Vagina (tissue), 2 donors: ENCODE measurements around the gene MEIS1. TPM values are rescaled to one million over a fixed set of nuclear protein-coding genes. Genes with fewer than 3 reads are reported as not detected.
"Not testable (repeated sequence)": the region's sequence is repeated elsewhere in the genome, so short reads cannot be mapped to it uniquely, and the experiment has no call there.

Experiments used
- DNase-seq, 2 donors: peaks; one replicate each; pipeline ENCODE4 v3.0.0-alpha.2; 2017; ENCODE audit errors: extremely low spot score in 2 of 2
- H3K27ac ChIP-seq: fragments of 200-600 bp; sonication (generic); one replicate; pipeline ENCODE4 v1.5.1; 2019
- H3K27me3 ChIP-seq: fragments of 200-600 bp; sonication (generic); one replicate; pipeline ENCODE4 v1.5.1; 2019
- H3K36me3 ChIP-seq, 2 donors: fragments of 200-600 bp; sonication (generic); one replicate each; pipeline ENCODE4 v1.5.1; 2017 to 2019
- H3K4me1 ChIP-seq: fragments of 200-600 bp; sonication (generic); one replicate; pipeline ENCODE4 v1.5.1; 2019
- H3K4me3 ChIP-seq, 2 donors: fragments of 200-600 bp; sonication (generic); 1 replicate in 1 of 2; 2 replicates in 1 of 2; pipeline ENCODE4 v1.5.1; 2016 to 2019
- H3K9me3 ChIP-seq: fragments of 200-600 bp; sonication (generic); one replicate; pipeline ENCODE4 v1.5.1; 2019
- POLR2A ChIP-seq, 2 donors: fragments of 450-650 bp; IDR thresholded peaks; one replicate each; pipeline ENCODE4 v1.6.1; 2017; ENCODE audit warnings: antibody characterized with exemption in 2 of 2, mild to moderate bottlenecking in 2 of 2, moderate library complexity in 2 of 2
- POLR2AphosphoS5 ChIP-seq, 2 donors: sonication (generic); formaldehyde crosslinking; IDR thresholded peaks; one replicate each; pipeline ENCODE4 v1.9.0; 2017; ENCODE audit warnings: antibody characterized with exemption in 2 of 2, mild to moderate bottlenecking in 2 of 2, low read depth in 1 of 2; ENCODE audit not compliant: insufficient read depth in 1 of 2
- intact Hi-C: fragments of 100-400 bp; cut with DNase I; formaldehyde crosslinking; loops from one replicate; pipeline ENCODE4 v1.15.1; 2023
- total RNA-seq: library from RNA; depleted of rRNA; stranded (reverse); fragments of >200 nt; gene quantifications from one replicate; pipeline ENCODE4 v1.2.3, GENCODE V29; 2016
- TF ChIP-seq, protein P1 (sequence below), 3 experiments: fragments of 450-650 bp in 2 of 3; fragments of 200-600 bp in 1 of 3; sonication (generic) in 1 of 3; IDR thresholded peaks; one replicate each; pipeline ENCODE4 v1.5.1; 2017 to 2019; ENCODE audit warnings: antibody characterized with exemption in 3 of 3, mild to moderate bottlenecking in 2 of 3, moderate library complexity in 2 of 3

Gene MEIS1
- 80.5 TPM for total RNA-seq

DNA sequence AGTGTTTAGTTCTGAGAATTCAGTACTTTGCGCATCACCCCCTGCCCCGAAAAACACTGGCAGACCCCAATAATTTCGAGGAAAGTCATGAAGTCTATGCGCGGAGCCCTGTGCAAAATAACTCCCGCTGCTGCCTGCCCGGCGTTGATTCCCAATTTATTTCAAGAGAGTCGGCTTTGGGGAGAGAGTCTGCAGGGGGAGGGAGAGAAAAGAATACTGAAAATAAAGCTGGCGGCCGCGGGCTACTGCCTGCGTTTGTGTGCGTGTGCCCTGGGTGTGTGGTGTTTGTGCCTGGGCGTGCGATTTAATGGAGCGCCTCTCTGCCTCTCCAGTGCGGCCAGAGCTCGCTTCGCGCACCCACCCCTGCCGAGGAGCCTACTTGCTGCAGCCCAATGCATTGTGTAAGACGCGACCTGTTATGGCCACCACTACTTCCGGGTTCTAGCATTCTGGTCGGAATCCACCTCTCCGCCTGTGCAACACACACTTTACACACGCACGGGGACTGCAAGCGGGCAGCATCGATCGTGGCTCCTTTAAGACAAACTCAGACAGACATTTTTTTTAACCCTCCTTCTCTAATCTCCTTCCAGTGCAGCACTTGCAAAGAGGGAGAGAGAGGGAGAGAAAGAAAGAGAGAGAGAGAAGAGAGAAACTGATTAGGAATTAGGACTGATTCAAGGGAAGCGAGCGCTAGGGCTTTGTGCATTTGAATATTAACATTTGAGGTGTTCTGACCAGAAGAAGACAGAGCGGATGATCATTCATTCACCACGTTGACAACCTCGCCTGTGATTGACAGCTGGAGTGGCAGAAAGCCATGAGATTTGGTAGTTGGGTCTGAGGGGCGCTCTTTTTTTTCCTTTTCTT is at the start of gene MEIS1:
Gene MEIS1, plus strand, starts transcription at position 447 of the 870 bp plus-strand sequence. CDS start 732 bp downstream, outside the sequence.
- peaks cover 0 to 2% of the 10 kb centered on the region in 2 donors for H3K36me3 ChIP-seq
- DNase-seq, result peak in 1 of 2 donors; percentile 99
- intact Hi-C loops, result loop anchor here (5.0 kb wide), 2 partner anchors 1217 to 1407 kb away; no protein-coding TSS in a partner anchor
- peak within 1 kb of the TSS; percentile 98 for H3K27ac ChIP-seq
- no peaks in the 10 kb centered on the region for H3K27me3 ChIP-seq
- peaks cover 6% of the 10 kb centered on the region for H3K4me1 ChIP-seq
- H3K9me3 ChIP-seq, result no peaks in the 10 kb centered on the region
- peak within 1 kb of the TSS; percentile 72 to 77 for H3K4me3 ChIP-seq
- TF ChIP-seq, protein P1, sequence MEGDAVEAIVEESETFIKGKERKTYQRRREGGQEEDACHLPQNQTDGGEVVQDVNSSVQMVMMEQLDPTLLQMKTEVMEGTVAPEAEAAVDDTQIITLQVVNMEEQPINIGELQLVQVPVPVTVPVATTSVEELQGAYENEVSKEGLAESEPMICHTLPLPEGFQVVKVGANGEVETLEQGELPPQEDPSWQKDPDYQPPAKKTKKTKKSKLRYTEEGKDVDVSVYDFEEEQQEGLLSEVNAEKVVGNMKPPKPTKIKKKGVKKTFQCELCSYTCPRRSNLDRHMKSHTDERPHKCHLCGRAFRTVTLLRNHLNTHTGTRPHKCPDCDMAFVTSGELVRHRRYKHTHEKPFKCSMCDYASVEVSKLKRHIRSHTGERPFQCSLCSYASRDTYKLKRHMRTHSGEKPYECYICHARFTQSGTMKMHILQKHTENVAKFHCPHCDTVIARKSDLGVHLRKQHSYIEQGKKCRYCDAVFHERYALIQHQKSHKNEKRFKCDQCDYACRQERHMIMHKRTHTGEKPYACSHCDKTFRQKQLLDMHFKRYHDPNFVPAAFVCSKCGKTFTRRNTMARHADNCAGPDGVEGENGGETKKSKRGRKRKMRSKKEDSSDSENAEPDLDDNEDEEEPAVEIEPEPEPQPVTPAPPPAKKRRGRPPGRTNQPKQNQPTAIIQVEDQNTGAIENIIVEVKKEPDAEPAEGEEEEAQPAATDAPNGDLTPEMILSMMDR (IDR thresholded peaks at IDR 0.05), result peak in 1 of 3 experiments; percentile 15
- TF ChIP-seq POLR2A (IDR thresholded peaks at IDR 0.05), result peak in 1 of 2 donors; percentile 96
- TF ChIP-seq POLR2AphosphoS5 (IDR thresholded peaks at IDR 0.05; ENCODE audit: insufficient read depth in 1 of 2, low read depth in 1 of 2), result peak; percentile 95 to 97

DNA sequence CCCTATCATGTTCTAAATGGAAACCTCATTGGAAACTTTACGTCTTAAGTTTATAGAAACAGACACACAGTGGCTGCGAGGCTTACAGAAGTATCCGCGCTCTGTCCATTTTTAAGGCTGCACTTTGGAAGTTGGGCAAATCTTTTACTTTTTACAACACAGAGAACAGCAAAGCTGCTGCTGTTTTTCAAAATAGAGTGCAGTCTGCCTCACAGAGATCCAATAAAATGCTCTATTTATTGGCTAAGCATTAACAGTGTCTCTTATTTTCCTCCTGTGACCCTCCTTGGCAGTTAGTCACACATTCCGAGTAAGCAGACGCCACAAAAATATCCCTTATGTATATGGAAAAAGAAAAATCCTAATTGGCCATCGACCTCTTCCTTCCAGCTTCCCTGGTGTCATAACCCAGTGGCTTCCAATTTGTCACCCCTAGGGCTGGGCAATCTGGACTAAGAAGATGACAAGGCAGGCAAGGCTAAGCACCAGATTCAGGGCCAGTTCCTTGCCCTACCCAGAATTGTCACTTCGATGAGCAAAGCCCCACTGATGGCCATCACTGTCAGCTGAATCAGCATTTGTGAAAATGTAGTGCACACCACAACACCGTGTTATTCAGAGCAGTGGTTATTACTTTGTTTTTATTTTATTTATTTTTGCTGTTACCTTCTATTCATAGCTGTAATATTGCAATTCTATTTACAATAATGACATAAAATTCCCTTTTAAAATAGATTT is 47.7 kb upstream of the MEIS1 start:
- TF ChIP-seq, protein P1 (IDR thresholded peaks at IDR 0.05), result no peak
- TF ChIP-seq POLR2A (IDR thresholded peaks at IDR 0.05) (no peak), POLR2AphosphoS5 (IDR thresholded peaks at IDR 0.05; ENCODE audit: insufficient read depth in 1 of 2, low read depth in 1 of 2) (no peak)
- H3K36me3 ChIP-seq, result no peaks in the 10 kb centered on the region
- no peak for DNase-seq
- intact Hi-C loops, result no loop called here
- no peaks in the 10 kb centered on the region for H3K9me3 ChIP-seq
- peaks cover 39% of the 10 kb centered on the region for H3K4me1 ChIP-seq
- H3K27me3 ChIP-seq, result no peaks in the 10 kb centered on the region
- H3K27ac ChIP-seq, result peak overlapping the region; percentile 9
- H3K4me3 ChIP-seq, result no peak overlapping the region

DNA sequence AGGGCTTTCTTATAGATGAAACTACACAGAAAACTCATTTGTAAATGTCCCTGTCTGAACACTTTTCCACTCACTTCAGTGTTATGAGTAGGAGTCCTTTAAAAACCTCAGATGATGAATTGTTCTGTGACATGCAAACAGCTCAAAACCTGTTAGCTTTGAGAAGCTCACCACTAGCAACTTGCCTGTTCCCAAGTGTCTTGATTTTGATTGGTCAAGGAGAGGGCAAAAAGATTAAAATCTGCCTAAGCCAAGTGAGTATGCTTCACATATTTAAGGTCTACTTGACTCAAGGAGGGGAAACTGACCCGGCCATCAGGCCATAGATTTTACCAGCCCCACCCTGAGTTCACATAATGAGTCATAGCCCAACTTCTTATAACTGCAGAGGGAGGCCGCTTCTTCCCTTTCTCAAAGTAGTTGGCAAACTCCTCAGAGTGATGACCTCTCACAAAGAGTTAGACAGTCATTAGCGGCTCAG is 45.2 kb upstream of the MEIS1 start:
- intact Hi-C loops, result no loop called here
- Histone ChIP-seq H3K36me3 (no peaks in the 10 kb centered on the region), H3K9me3 (no peaks in the 10 kb centered on the region), H3K27ac (peak overlapping the region; percentile 68), H3K4me3 (no peak overlapping the region), H3K27me3 (no peaks in the 10 kb centered on the region), H3K4me1 (peaks cover 39% of the 10 kb centered on the region)
- DNase-seq, result no peak
- no peak for TF ChIP-seq POLR2AphosphoS5 (IDR thresholded peaks at IDR 0.05; ENCODE audit: insufficient read depth in 1 of 2, low read depth in 1 of 2)
- TF ChIP-seq POLR2A (IDR thresholded peaks at IDR 0.05), result no peak
- TF ChIP-seq, protein P1 (IDR thresholded peaks at IDR 0.05), result no peak

DNA sequence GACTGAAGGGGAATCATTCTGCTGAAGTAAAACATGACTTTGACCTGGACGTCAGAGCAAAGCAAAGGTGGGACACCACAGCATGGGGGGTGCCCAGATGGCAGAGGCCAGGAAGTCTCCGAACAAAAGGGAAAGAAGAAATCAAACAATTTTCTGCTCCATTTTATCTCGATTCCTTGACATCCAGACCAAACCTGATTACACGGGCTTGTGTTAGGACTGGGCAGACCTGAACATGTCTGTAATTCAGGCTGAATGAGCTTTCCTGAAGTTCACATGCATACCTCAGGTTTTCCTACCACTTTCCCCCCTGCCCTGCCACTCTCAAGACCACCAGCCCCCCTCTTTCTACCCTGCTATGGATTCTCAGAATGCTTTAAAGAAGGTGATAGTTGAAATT is 44.8 kb upstream of the MEIS1 start:
- no peak for DNase-seq
- peak overlapping the region in 1 of 2 donors; percentile 16 for H3K4me3 ChIP-seq
- no peaks in the 10 kb centered on the region for H3K27me3 ChIP-seq
- intact Hi-C loops, result no loop called here
- peaks cover 39% of the 10 kb centered on the region for H3K4me1 ChIP-seq
- no peaks in the 10 kb centered on the region for H3K9me3 ChIP-seq
- H3K36me3 ChIP-seq, result no peaks in the 10 kb centered on the region
- peak overlapping the region; percentile 68 for H3K27ac ChIP-seq
- TF ChIP-seq POLR2A (IDR thresholded peaks at IDR 0.05) (no peak), POLR2AphosphoS5 (IDR thresholded peaks at IDR 0.05; ENCODE audit: insufficient read depth in 1 of 2, low read depth in 1 of 2) (no peak)

DNA sequence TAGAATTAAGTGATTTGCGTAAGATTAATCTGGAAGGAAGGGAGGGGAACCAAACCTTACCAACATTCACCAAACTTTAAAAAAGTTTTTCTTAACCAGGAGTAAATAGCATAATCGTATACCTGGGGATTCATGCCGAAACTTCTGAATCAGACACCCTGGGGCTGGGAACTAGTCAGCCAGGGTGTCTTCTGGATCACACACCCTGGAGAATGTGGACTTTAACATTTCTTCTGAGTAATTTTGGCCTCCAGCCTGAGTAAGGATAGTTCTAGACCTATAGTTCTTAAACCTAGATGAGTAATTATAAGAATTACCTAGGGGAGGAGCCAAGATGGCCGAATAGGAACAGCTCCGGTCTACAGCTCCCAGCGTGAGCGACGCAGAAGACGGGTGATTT is 44.1 kb upstream of the MEIS1 start:
- H3K4me1 ChIP-seq, result peaks cover 39% of the 10 kb centered on the region
- TF ChIP-seq, protein P1 (IDR thresholded peaks at IDR 0.05), result no peak
- TF ChIP-seq POLR2AphosphoS5 (IDR thresholded peaks at IDR 0.05; ENCODE audit: insufficient read depth in 1 of 2, low read depth in 1 of 2), result peak in 1 of 2 donors; percentile 41
- no peaks in the 10 kb centered on the region for H3K27me3 ChIP-seq
- intact Hi-C loops, result no loop called here
- H3K36me3 ChIP-seq, result no peaks in the 10 kb centered on the region
- no peak for DNase-seq
- peak overlapping the region; percentile 68 for H3K27ac ChIP-seq
- H3K4me3 ChIP-seq, result peak overlapping the region in 1 of 2 donors; percentile 16
- H3K9me3 ChIP-seq, result no peaks in the 10 kb centered on the region

DNA sequence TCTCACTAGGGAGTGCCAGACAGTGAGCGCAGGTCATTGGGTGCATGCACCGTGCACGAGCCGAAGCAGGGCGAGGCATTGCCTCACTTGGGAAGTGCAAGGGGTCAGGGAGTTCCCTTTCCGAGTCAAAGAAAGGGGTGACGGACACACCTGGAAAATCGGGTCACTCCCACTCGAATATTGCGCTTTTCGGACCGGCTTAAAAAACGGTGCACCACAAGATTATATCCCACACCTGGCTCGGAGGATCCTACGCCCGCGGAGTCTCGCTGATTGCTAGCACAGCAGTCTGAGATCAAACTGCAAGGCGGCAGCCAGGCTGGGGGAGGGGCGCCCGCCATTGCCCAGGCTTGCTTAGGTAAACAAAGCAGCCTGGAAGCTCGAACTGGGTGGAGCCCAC is 43.7 kb upstream of the MEIS1 start:
- H3K27ac ChIP-seq, result not testable (repeated sequence)
- peaks cover 39% of the 10 kb centered on the region for H3K4me1 ChIP-seq

More for the DNA sequence above, 43.7 kb upstream of the MEIS1 start:
- DNase-seq, H3K36me3 ChIP-seq, H3K9me3 ChIP-seq, H3K27me3 ChIP-seq, intact Hi-C loops: not testable (repeated sequence)
- H3K4me3 ChIP-seq, result peak overlapping the region in 1 of 2 donors; percentile 6
